K562 (cell line): Measurements from ENCODE around the gene PRKACG.

Source experiments
- BCLAF1 ChIP-seq, 2 experiments: fragments of 450-650 bp in 1 of 2; IDR thresholded peaks; 2 replicates each; pipeline ENCODE4 v1.6.1; 2011 to 2017; ENCODE audit warnings: low read depth in 2 of 2, antibody characterized with exemption in 1 of 2, borderline replicate concordance in 1 of 2, low read length in 1 of 2, mild to moderate bottlenecking in 1 of 2, mixed read lengths in 1 of 2; ENCODE audit not compliant: control insufficient read depth in 1 of 2
- CREB1 ChIP-seq, 2 experiments: sonication (generic) in 1 of 2; formaldehyde crosslinking in 1 of 2; IDR thresholded peaks; 2 replicates each; pipeline versions ENCODE4 v1.6.1 to v1.8.0; 2012 to 2022; ENCODE audit warnings: inconsistent platforms in 1 of 2, mild to moderate bottlenecking in 1 of 2, missing genetic modification reagents in 1 of 2, moderate library complexity in 1 of 2
- EP300 ChIP-seq: IDR thresholded peaks from 2 replicates; pipeline ENCODE4 v1.6.1; 2012; ENCODE audit warnings: low read length, improper control_type of control experiment
- GATA2 ChIP-seq: sonication (generic); formaldehyde crosslinking; IDR thresholded peaks from 2 replicates; pipeline ENCODE4 v1.4.0; 2020; ENCODE audit warnings: mild to moderate bottlenecking, missing genetic modification reagents
- JUNB ChIP-seq: fragments of 450-650 bp; formaldehyde crosslinking; conservative IDR thresholded peaks from 2 replicates; pipeline ENCODE4 v1.4.0; 2020; ENCODE audit warnings: mild to moderate bottlenecking
- PHF8 ChIP-seq: fragments of 200-600 bp; sonication (generic); IDR thresholded peaks from 2 replicates; pipeline ENCODE4 v1.6.1; 2012; ENCODE audit warnings: mixed run types, mild to moderate bottlenecking, inconsistent platforms, low read length, moderate library complexity, borderline replicate concordance
- POLR2A ChIP-seq: fragments of 450-650 bp; conservative IDR thresholded peaks from 2 replicates; pipeline ENCODE4 v1.6.1; 2016
- POLR2B ChIP-seq: fragments of 450-650 bp; IDR thresholded peaks from 2 replicates; pipeline ENCODE4 v1.6.1; 2018; ENCODE audit warnings: low read depth; ENCODE audit not compliant: partially characterized antibody
- RAD21 ChIP-seq, 2 experiments: fragments of 250-450 bp in 1 of 2; fragments of 450-650 bp in 1 of 2; sonication (Bioruptor Pico) in 1 of 2; formaldehyde crosslinking in 1 of 2; IDR thresholded peaks in 1 of 2; conservative IDR thresholded peaks in 1 of 2; 2 replicates each; pipeline versions ENCODE4 v1.4.0 to v1.8.0; 2020 to 2022; ENCODE audit warnings: mild to moderate bottlenecking in 2 of 2, moderate library complexity in 1 of 2
- REST ChIP-seq, 2 experiments: fragments of 450-650 bp; formaldehyde crosslinking in 1 of 2; IDR thresholded peaks; 2 replicates each; pipeline versions ENCODE4 v1.4.0 to v1.6.1; 2014 to 2020; ENCODE audit warnings: mild to moderate bottlenecking in 2 of 2, borderline replicate concordance in 1 of 2, low read depth in 1 of 2
- ZBTB43 ChIP-seq: sonication (generic); formaldehyde crosslinking; IDR thresholded peaks from 2 replicates; pipeline ENCODE4 v1.8.0; 2023; ENCODE audit warnings: mild to moderate bottlenecking, missing genetic modification reagents
- ZBTB5 ChIP-seq: fragments of 450-650 bp; IDR thresholded peaks from 2 replicates; pipeline ENCODE4 v1.6.1; 2017; ENCODE audit warnings: antibody characterized with exemption
- ZFP36 ChIP-seq: fragments of 150-350 bp; IDR thresholded peaks from 2 replicates; pipeline ENCODE4 v1.6.1; 2018; ENCODE audit warnings: low read length, low read depth; ENCODE audit not compliant: partially characterized antibody

- no peak for TF ChIP-seq POLR2A
- no peak for TF ChIP-seq PHF8
- TF ChIP-seq GATA2 (CRISPR knock-in tag), result no peak
- TF ChIP-seq CREB1 (IDR thresholded peaks at IDR 0.05), result no peak
- no peak for TF ChIP-seq CREB1 (CRISPR knock-in tag; IDR thresholded peaks at IDR 0.05)
- TF ChIP-seq ZBTB5, result no peak
- no peak for TF ChIP-seq REST (IDR thresholded peaks at IDR 0.05; ENCODE audit: borderline replicate concordance)
- TF ChIP-seq REST (CRISPR knock-in tag; IDR thresholded peaks at IDR 0.05; ENCODE audit: low read depth), result no peak
- TF ChIP-seq RAD21 (CRISPR knock-in tag; conservative IDR thresholded peaks at IDR 0.05 in 1 of 2, IDR thresholded peaks at IDR 0.05 in 1 of 2), result no peak
- no peak for TF ChIP-seq ZFP36
- no peak for TF ChIP-seq EP300
- TF ChIP-seq BCLAF1 (IDR thresholded peaks at IDR 0.05; ENCODE audit: borderline replicate concordance in 1 of 2, control insufficient read depth in 1 of 2, low read depth in 2 of 2, low read length in 1 of 2), result no peak
- no peak for TF ChIP-seq POLR2B
- no peak for TF ChIP-seq ZBTB43 (CRISPR knock-in tag)
- TF ChIP-seq JUNB, result no peak
Measured at GRCh38 chr9:69030851-69031645, 17.1 kb upstream of the PRKACG start.
